Measurements from ENCODE around the gene LRRC4C.

GRCh38 chr11:40160418-40160817 lies 1299.0 kb downstream of the LRRC4C start:
- TF ChIP-seq CTCF (IDR thresholded peaks at IDR 0.05) (no peak), RXRA (IDR thresholded peaks at IDR 0.05; ENCODE audit: borderline replicate concordance, low read depth) (no peak), EZH2phosphoT487 (IDR thresholded peaks at IDR 0.05; ENCODE audit: borderline replicate concordance, low read depth) (no peak), EP300 (IDR thresholded peaks at IDR 0.05; ENCODE audit: borderline replicate concordance in 1 of 2, low read depth in 1 of 2, low read length in 1 of 2) (no peak), POLR2AphosphoS5 (IDR thresholded peaks at IDR 0.05; ENCODE audit: low read depth, low read length) (no peak)
- TF ChIP-seq, protein P1, sequence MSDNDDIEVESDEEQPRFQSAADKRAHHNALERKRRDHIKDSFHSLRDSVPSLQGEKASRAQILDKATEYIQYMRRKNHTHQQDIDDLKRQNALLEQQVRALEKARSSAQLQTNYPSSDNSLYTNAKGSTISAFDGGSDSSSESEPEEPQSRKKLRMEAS (IDR thresholded peaks at IDR 0.05; ENCODE audit: low read depth) = no peak
- TF ChIP-seq, protein P2, sequence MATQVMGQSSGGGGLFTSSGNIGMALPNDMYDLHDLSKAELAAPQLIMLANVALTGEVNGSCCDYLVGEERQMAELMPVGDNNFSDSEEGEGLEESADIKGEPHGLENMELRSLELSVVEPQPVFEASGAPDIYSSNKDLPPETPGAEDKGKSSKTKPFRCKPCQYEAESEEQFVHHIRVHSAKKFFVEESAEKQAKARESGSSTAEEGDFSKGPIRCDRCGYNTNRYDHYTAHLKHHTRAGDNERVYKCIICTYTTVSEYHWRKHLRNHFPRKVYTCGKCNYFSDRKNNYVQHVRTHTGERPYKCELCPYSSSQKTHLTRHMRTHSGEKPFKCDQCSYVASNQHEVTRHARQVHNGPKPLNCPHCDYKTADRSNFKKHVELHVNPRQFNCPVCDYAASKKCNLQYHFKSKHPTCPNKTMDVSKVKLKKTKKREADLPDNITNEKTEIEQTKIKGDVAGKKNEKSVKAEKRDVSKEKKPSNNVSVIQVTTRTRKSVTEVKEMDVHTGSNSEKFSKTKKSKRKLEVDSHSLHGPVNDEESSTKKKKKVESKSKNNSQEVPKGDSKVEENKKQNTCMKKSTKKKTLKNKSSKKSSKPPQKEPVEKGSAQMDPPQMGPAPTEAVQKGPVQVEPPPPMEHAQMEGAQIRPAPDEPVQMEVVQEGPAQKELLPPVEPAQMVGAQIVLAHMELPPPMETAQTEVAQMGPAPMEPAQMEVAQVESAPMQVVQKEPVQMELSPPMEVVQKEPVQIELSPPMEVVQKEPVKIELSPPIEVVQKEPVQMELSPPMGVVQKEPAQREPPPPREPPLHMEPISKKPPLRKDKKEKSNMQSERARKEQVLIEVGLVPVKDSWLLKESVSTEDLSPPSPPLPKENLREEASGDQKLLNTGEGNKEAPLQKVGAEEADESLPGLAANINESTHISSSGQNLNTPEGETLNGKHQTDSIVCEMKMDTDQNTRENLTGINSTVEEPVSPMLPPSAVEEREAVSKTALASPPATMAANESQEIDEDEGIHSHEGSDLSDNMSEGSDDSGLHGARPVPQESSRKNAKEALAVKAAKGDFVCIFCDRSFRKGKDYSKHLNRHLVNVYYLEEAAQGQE (IDR thresholded peaks at IDR 0.05; ENCODE audit: low read depth, low read length) = no peak

Measured in SK-N-SH (cell line).